GM12865 (cell line): ENCODE data around the gene HS6ST3.
A peak's percentile ranks its signal among the peaks of the same experiment; 100 is the strongest.

Source experiments
- DNase-seq: peaks from one replicate; pipeline ENCODE4 v3.0.0; 2010; ENCODE audit warnings: low read depth
- H3K4me3 ChIP-seq: 2 replicates; pipeline ENCODE4 v1.5.1; 2011; ENCODE audit warnings: mild to moderate bottlenecking, low read depth, low read length, control low read depth
- TF ChIP-seq, protein P1 (sequence below): IDR thresholded peaks from 2 replicates; pipeline ENCODE4 v1.5.1; 2011; ENCODE audit warnings: low read length, control low read depth, low read depth, inconsistent platforms; ENCODE audit not compliant: insufficient read depth; ENCODE audit errors: missing control alignments

The HS6ST3 gene

DNA sequence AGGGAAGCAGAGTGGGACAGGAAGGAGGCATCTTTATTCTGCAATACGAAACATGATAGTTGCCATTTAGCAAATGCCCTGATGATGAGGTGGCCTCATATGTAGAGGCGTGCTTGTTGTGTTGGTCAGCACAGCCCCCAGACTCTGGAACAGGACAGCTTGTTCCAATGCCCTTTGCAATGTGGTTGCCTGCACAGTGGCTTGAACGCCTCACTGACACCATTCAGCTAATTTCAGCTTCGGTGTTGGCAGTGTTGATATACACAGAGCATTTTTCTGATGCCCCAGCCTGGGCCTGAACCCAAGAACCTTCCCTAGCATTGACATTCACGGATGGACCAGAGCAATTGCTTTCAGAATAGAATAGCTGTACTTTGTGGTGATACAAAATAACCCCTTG is 133.3 kb downstream of the HS6ST3 start:
- DNase-seq = no peak
- no peak overlapping the region for H3K4me3 ChIP-seq
- TF ChIP-seq, protein P1, sequence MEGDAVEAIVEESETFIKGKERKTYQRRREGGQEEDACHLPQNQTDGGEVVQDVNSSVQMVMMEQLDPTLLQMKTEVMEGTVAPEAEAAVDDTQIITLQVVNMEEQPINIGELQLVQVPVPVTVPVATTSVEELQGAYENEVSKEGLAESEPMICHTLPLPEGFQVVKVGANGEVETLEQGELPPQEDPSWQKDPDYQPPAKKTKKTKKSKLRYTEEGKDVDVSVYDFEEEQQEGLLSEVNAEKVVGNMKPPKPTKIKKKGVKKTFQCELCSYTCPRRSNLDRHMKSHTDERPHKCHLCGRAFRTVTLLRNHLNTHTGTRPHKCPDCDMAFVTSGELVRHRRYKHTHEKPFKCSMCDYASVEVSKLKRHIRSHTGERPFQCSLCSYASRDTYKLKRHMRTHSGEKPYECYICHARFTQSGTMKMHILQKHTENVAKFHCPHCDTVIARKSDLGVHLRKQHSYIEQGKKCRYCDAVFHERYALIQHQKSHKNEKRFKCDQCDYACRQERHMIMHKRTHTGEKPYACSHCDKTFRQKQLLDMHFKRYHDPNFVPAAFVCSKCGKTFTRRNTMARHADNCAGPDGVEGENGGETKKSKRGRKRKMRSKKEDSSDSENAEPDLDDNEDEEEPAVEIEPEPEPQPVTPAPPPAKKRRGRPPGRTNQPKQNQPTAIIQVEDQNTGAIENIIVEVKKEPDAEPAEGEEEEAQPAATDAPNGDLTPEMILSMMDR = no peak

DNA sequence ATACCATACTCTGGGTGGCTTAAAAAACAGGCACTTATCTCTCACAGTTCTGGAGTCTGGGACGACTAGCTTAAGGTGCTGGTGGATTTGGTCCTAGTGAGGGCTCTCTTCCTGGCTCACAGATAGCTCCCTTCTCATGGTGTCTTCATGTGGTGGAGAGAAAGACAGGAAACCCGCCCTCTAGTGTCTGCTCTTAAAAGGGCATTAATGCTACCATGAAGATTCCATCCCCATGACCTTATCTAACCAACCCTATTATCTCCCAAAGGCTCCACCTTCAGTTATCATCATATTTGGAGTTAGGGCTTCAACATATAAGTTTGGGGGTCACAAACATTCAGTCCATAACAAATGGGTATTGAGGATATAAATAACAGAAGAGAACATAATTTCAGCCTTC is 139.4 kb downstream of the HS6ST3 start:
- peak; percentile 54 for DNase-seq
- no peak overlapping the region for H3K4me3 ChIP-seq
- TF ChIP-seq, protein P1 = peak; percentile 65

GRCh38 chr13:96238241-96238640 is 148.3 kb downstream of the HS6ST3 start:
- H3K4me3 ChIP-seq = no peak overlapping the region
- DNase-seq = no peak
- TF ChIP-seq, protein P1 = no peak

DNA sequence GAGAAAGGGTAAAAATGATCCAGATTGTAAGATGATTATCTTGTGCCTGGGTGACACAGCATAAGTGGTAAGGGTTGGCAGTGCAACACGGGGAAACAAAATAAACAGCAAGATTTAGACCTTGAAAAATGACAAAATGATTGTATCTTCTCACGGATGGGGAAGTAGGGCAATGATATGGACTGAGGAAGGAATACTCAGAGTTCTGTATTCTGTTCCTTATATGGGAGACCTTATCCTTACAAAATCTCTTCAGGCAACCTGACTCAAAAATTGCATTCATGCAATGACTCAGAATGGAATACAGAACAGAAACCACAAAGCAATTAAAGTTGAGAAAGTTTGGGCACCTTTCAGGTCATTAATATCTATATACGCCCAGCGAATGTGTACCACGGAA is 149.0 kb downstream of the HS6ST3 start:
- H3K4me3 ChIP-seq = no peak overlapping the region
- no peak for DNase-seq
- TF ChIP-seq, protein P1 = no peak

DNA sequence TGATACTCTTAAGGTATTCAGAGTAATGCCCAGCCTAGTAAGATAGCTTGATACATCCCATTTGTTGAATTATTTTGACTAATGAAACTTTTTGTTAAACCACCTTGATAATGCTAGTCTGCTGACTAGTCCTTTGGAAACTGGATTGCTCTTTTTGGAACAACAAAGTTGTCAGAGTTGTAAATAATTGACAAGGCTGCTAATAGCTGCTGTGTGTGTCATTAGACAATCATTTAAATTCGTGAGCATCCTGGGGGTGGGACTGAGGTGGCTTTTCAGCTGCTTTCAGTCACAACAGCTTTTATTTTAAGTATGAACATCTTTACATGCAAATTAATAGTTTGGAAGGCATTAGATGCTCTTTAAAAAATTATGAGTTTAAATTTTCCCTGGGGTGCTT is 153.5 kb downstream of the HS6ST3 start:
- no peak overlapping the region for H3K4me3 ChIP-seq
- TF ChIP-seq, protein P1 = no peak
- DNase-seq = no peak

DNA sequence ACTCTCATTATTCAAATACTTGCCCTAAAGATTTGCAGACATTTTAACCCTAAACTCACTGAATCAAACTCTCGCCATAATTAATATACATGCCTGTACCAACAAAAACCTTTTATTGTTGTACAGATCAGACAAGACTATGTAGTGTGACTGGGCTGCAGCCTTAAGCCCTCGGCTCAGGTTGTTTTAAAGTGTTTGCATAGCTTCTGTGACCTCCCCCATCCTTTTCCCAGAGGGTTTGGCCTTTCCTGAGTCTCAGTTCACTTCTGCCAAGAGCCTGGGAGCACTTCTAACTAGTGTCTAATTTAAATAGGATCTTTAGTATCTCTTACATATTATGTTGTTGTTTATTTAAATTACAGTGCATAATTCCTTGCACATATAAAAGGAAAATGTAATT is 158.2 kb downstream of the HS6ST3 start:
- H3K4me3 ChIP-seq = no peak overlapping the region
- TF ChIP-seq, protein P1 = no peak
- no peak for DNase-seq

- TF ChIP-seq, protein P1 = no peak
- no peak for DNase-seq
- H3K4me3 ChIP-seq = no peak overlapping the region
These were observed 159.1 kb downstream of the HS6ST3 start for GRCh38 chr13:96248996-96249395.
